Regular cardiac myocyte (primary cell): ENCODE data around the gene GPA33. TPM values are rescaled to one million over a fixed set of nuclear protein-coding genes. Genes with fewer than 3 reads are reported as not detected.

Experiments
- total RNA-seq: library from RNA; depleted of rRNA; stranded (reverse); fragments of >200 nt; gene quantifications from 2 replicates; pipeline ENCODE4 v1.2.3, GENCODE V29; 2014

Gene GPA33, protein sequence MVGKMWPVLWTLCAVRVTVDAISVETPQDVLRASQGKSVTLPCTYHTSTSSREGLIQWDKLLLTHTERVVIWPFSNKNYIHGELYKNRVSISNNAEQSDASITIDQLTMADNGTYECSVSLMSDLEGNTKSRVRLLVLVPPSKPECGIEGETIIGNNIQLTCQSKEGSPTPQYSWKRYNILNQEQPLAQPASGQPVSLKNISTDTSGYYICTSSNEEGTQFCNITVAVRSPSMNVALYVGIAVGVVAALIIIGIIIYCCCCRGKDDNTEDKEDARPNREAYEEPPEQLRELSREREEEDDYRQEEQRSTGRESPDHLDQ
- total RNA-seq = not detected in 2 replicates

DNA sequence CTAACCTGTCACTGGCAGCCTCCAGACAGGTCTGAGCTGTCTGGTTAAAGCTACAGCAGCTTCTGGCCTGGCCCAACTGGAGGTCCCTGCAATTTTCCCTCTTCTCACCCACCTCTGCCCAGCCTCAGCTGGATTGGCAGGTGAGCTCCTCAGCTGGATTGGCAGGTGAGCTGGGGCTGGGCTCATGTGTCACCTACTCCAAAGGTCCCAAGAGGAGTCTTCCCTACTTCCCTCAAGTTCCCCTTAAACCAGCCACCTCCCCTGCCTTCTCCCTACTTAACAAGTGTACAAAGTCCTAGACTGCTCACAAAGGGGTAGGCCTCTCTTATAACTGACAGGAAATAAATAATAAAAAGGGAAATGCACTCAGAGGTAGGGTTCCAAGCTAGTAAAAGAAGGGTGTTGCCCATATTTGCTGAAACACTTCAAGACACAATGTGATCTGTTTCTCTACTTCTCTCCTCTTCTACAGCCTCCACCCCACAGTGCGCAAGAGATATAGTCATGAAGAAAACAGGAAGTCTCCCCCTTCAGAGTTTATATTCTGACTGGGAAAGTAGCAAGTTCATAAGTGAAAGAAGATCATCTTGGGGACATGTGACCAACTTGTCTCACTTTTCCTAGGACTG lies at the start of gene GPA33:
TSS of gene GPA33 (minus strand) at position 64 of the 629 bp plus-strand sequence. CDS start 90 bp downstream, outside the sequence.

DNA sequence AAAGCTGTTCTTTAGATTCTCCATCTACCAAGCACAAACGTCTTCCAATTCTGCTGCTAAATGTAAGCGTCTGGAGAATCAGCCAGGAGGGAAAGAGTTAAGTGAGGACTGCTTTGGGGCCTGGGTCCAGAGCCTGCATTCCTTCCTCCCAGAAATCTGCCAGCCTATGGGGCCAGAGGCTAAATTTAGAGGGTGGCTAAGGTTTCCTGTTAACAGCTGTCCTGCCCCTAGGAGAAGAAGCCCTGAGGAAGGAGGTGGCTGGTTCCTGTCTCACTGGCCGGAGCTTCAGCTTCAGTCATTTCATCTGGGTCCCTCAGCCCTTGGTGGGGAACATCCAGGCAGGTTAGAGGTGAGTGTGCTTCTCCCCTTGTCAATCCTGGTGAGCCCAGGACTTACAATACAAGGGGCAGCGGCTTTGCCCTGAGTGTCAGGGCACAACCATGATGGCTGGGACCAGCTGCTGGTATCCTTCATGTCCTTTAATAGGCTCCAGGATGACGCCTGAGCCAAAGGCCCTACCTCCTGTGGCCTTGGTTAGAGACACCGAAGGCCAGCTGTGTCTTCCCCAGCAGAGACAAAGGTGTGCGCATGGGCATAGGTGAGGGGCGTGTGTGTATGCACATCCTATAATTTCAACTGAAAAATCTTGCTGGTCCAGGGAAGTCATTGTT lies 3.8 kb upstream of the GPA33 start, which contains the start of gene STYXL2:
TSS of gene STYXL2 (plus strand) at position 230 of the 671 bp plus-strand sequence. CDS start 775 bp downstream, outside the sequence.

Other genes with a start within 250 kb of the GPA33 start
- gene TADA1, start 214.1 kb downstream of the GPA33 start, total RNA-seq = 11.8 and 12.5 TPM in 2 replicates
- gene ILDR2, start 114.8 kb downstream of the GPA33 start, total RNA-seq = under 0.01 TPM in 2 replicates
- not detected in 2 replicates for gene MAEL, start 101.1 kb downstream of the GPA33 start, total RNA-seq
- gene STYXL2, start 3.7 kb upstream of the GPA33 start, total RNA-seq = not detected in 2 replicates
- 1.9 and 4.5 TPM in 2 replicates for gene POU2F1, start 130.5 kb upstream of the GPA33 start, total RNA-seq